Fibroblast of lung (primary cell): ENCODE measurements around the gene GUCY1A2. TPM values are rescaled to one million over a fixed set of nuclear protein-coding genes. Genes with fewer than 3 reads are reported as not detected.

ENCODE experiments used
- DNase-seq, 2 donors: peaks; one replicate each; pipeline versions ENCODE4 v3.0.0 to v3.0.0-alpha.2; 2010; ENCODE audit warnings: low read depth in 2 of 2
- H2AFZ ChIP-seq: 2 replicates; pipeline ENCODE4 v1.5.1; 2012; ENCODE audit warnings: low read length, control low read depth, inconsistent platforms
- H3K27ac ChIP-seq: 2 replicates; pipeline ENCODE4 v1.5.1; 2011; ENCODE audit warnings: low read length, control low read depth; ENCODE audit not compliant: insufficient read depth
- H3K27me3 ChIP-seq: 2 replicates; pipeline ENCODE4 v1.5.1; 2011; ENCODE audit warnings: mild to moderate bottlenecking, low read length; ENCODE audit not compliant: control insufficient read depth, insufficient read depth
- H3K36me3 ChIP-seq: 2 replicates; pipeline ENCODE4 v1.5.1; 2011; ENCODE audit warnings: low read length; ENCODE audit not compliant: control insufficient read depth, insufficient read depth
- H3K4me1 ChIP-seq: 2 replicates; pipeline ENCODE4 v1.5.1; 2011; ENCODE audit warnings: low read length; ENCODE audit not compliant: control insufficient read depth, insufficient read depth; ENCODE audit errors: extremely low read depth
- H3K4me2 ChIP-seq: 2 replicates; pipeline ENCODE4 v1.5.1; 2011; ENCODE audit warnings: low read length, control low read depth; ENCODE audit not compliant: insufficient read depth; ENCODE audit errors: extremely low read depth
- H3K4me3 ChIP-seq, 4 experiments: fragments of 200-600 bp in 1 of 4; sonication (generic) in 1 of 4; replicated peaks in 1 of 4; 2 replicates each; pipeline ENCODE4 v1.5.1; 2011 to 2016; ENCODE audit warnings: low read length in 4 of 4, low read depth in 3 of 4, mild to moderate bottlenecking in 3 of 4, control low read depth in 2 of 4, inconsistent platforms in 1 of 4, mixed read lengths in 1 of 4; ENCODE audit not compliant: insufficient read depth in 1 of 4; ENCODE audit errors: control extremely low read depth in 1 of 4
- H3K79me2 ChIP-seq: 2 replicates; pipeline ENCODE4 v1.5.1; 2012; ENCODE audit warnings: mild to moderate bottlenecking, low read length, inconsistent platforms; ENCODE audit not compliant: control insufficient read depth, insufficient read depth
- H3K9ac ChIP-seq: 2 replicates; pipeline ENCODE4 v1.5.1; 2011; ENCODE audit warnings: mild to moderate bottlenecking, low read length, control low read depth; ENCODE audit not compliant: insufficient read depth
- H3K9me3 ChIP-seq: 2 replicates; pipeline ENCODE4 v1.5.1; 2012; ENCODE audit warnings: low read depth, low read length; ENCODE audit not compliant: control insufficient read depth, insufficient read depth
- H4K20me1 ChIP-seq: 2 replicates; pipeline ENCODE4 v1.5.1; 2011; ENCODE audit warnings: low read length; ENCODE audit not compliant: control insufficient read depth, insufficient read depth; ENCODE audit errors: extremely low read depth
- EZH2 ChIP-seq: IDR thresholded peaks from 2 replicates; pipeline ENCODE4 v1.5.1; 2012; ENCODE audit warnings: low read length, control low read depth, mild to moderate bottlenecking; ENCODE audit errors: missing control alignments
- polyA plus RNA-seq, 2 donors: library from polyadenylated mRNA; depleted of rRNA in 1 of 2; stranded (reverse) in 1 of 2; unstranded in 1 of 2; fragments of >200 nt; gene quantifications; 2 replicates each; pipeline ENCODE4 v1.2.1, GENCODE V29; 2011 to 2012; ENCODE audit warnings: missing spikeins in 1 of 2
- total RNA-seq: library from RNA; depleted of rRNA; stranded (reverse); fragments of >200 nt; gene quantifications from 2 replicates; pipeline ENCODE4 v1.2.1, GENCODE V29; 2014
- TF ChIP-seq, protein P1 (sequence below), 2 donors: IDR thresholded peaks in 1 of 2; conservative IDR thresholded peaks in 1 of 2; 1 replicate in 1 of 2; 2 replicates in 1 of 2; pipeline ENCODE4 v1.5.1; 2011 to 2012; ENCODE audit warnings: low read length in 2 of 2, control low read depth in 1 of 2, inconsistent platforms in 1 of 2, low read depth in 1 of 2, mild to moderate bottlenecking in 1 of 2

GUCY1A2 gene
- total and polyA plus RNA-seq, 2 donors (not counting 1 experiment from before 2014, with no cell fraction given) = 0.50 to 1.4 TPM

DNA sequence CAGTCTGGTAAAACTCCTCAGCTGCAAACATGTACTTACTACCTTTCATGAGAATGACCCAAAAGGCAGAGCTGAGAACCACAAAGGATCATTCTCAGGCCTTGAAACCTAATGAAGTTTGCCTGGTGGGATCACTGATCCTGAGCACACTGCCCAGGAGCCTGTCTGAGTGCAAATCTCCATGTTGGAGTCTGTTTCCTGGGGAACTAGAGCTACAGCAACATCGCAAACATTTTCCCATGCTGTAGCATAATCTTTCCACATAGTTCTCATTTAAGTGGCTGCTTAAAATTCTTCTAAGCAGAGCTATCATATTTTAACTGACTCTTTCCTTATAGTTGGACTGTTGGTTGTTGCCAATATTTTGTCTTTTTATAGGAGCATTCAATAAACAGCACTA, 58.5 kb downstream of the GUCY1A2 start:
- Histone ChIP-seq H3K9ac (no peak overlapping the region), H2AFZ (no peak overlapping the region)
- no peak for TF ChIP-seq EZH2
- TF ChIP-seq, protein P1, sequence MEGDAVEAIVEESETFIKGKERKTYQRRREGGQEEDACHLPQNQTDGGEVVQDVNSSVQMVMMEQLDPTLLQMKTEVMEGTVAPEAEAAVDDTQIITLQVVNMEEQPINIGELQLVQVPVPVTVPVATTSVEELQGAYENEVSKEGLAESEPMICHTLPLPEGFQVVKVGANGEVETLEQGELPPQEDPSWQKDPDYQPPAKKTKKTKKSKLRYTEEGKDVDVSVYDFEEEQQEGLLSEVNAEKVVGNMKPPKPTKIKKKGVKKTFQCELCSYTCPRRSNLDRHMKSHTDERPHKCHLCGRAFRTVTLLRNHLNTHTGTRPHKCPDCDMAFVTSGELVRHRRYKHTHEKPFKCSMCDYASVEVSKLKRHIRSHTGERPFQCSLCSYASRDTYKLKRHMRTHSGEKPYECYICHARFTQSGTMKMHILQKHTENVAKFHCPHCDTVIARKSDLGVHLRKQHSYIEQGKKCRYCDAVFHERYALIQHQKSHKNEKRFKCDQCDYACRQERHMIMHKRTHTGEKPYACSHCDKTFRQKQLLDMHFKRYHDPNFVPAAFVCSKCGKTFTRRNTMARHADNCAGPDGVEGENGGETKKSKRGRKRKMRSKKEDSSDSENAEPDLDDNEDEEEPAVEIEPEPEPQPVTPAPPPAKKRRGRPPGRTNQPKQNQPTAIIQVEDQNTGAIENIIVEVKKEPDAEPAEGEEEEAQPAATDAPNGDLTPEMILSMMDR (conservative IDR thresholded peaks at IDR 0.05 in 1 of 2, IDR thresholded peaks at IDR 0.05 in 1 of 2; ENCODE audit: low read depth in 1 of 2, low read length in 2 of 2) = no peak

DNA sequence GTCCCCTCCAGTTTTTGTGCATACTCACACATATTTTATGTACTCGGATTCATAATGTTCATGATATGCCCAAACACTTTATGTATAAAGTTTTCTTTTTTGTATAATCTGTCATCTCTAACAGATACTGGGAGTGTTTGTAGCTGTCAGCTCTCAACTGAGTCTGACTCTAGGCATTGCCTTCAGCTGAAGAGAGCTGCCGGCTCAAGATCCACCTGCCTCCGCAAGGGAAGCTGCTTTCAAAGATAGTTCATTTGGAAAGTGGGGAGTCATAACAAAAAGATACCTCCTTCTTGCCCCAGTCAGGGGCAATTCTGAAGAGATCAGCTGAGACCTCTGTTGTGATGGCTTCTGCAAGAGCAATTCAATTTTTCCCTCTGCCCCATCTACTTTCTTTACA, 58.9 kb downstream of the GUCY1A2 start:
- H3K4me3 ChIP-seq = no peak overlapping the region
- H3K36me3 ChIP-seq = no peaks in the 10 kb centered on the region
- H3K9ac ChIP-seq = no peak overlapping the region
- no peak for DNase-seq
- no peaks in the 10 kb centered on the region for H3K9me3 ChIP-seq
- H3K27me3 ChIP-seq = no peaks in the 10 kb centered on the region
- no peaks in the 10 kb centered on the region for H3K79me2 ChIP-seq
- peaks cover 7% of the 10 kb centered on the region for H3K4me1 ChIP-seq
- no peak overlapping the region for H2AFZ ChIP-seq
- H3K4me2 ChIP-seq = no peak overlapping the region
- no peaks in the 10 kb centered on the region for H4K20me1 ChIP-seq
- no peak overlapping the region for H3K27ac ChIP-seq
- no peak for TF ChIP-seq EZH2
- TF ChIP-seq, protein P1 (conservative IDR thresholded peaks at IDR 0.05 in 1 of 2, IDR thresholded peaks at IDR 0.05 in 1 of 2; ENCODE audit: low read depth in 1 of 2, low read length in 2 of 2) = no peak

More for the DNA sequence above, 58.5 kb downstream of the GUCY1A2 start:
- H3K36me3 ChIP-seq = no peaks in the 10 kb centered on the region
- H3K27ac ChIP-seq = no peak overlapping the region
- H3K27me3 ChIP-seq = no peaks in the 10 kb centered on the region
- H3K4me2 ChIP-seq = no peak overlapping the region
- H3K9me3 ChIP-seq = no peaks in the 10 kb centered on the region
- H4K20me1 ChIP-seq = no peaks in the 10 kb centered on the region
- peaks cover 7% of the 10 kb centered on the region for H3K4me1 ChIP-seq
- H3K4me3 ChIP-seq = no peak overlapping the region
- DNase-seq = peak; percentile 19 to 54
- no peaks in the 10 kb centered on the region for H3K79me2 ChIP-seq

DNA sequence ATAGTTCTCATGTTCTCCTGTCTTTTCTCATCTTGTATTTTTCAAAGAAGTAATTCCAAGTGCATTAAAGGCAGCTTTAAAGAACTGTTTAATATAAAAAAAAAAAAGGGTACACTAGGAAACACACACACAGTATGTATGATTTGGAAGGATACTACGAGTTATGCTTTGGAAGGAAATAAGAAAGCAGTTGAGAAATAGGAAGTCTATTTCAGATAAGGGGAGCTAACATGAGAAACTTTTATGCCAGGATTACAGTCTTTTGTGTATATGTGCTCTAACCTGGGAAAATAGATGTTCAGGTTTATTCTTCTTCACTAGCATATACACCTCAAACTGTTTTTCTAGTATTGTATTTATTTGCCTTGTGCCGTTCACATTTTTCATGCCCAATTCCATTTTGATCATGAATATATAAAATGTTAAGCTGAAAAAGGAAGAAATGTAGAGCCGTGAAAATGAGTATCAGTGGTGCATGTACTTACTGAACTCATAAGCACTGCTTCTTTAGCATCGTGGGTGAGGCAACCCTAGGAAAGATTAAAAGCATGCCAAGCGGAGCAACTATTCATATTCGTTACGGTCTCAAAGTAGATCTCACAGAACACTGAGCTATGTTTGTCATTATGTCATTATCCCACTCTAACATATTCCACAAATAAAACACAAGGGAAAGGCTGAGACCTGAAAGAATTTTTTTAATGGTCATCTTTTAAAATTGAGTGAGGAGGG, 59.6 kb downstream of the GUCY1A2 start:
- H3K9me3 ChIP-seq = no peaks in the 10 kb centered on the region
- H4K20me1 ChIP-seq = no peaks in the 10 kb centered on the region
- H2AFZ ChIP-seq = no peak overlapping the region
- peak in 1 of 2 donors; percentile 32 for DNase-seq
- peaks cover 7% of the 10 kb centered on the region for H3K4me1 ChIP-seq
- H3K36me3 ChIP-seq = no peaks in the 10 kb centered on the region
- no peak overlapping the region for H3K4me2 ChIP-seq
- no peak overlapping the region for H3K9ac ChIP-seq
- no peaks in the 10 kb centered on the region for H3K79me2 ChIP-seq
- TF ChIP-seq, protein P1 (conservative IDR thresholded peaks at IDR 0.05 in 1 of 2, IDR thresholded peaks at IDR 0.05 in 1 of 2; ENCODE audit: low read depth in 1 of 2, low read length in 2 of 2) = no peak
- H3K4me3 ChIP-seq = no peak overlapping the region
- H3K27ac ChIP-seq = no peak overlapping the region
- no peaks in the 10 kb centered on the region for H3K27me3 ChIP-seq
